ENCODE data around the gene PLEKHA6. TPM values are rescaled to one million over a fixed set of nuclear protein-coding genes. Genes with fewer than 3 reads are reported as not detected.

The PLEKHA6 gene
- polyA plus RNA-seq, 3 donors = 41.1 to 56.4 (median 48.0) TPM

- peak in 6 of 11 donors; percentile 52 to 81 (median 70) for DNase-seq (ENCODE audit: extremely low read depth in 1 of 11, low read depth in 9 of 11, low spot score in 4 of 11)
Measured at GRCh38 chr1:204296431-204296988, 63.2 kb downstream of the PLEKHA6 start.

GRCh38 chr1:204295671-204296070 is 64.1 kb downstream of the PLEKHA6 start:
- DNase-seq (ENCODE audit: extremely low read depth in 1 of 11, low read depth in 9 of 11, low spot score in 4 of 11) = no peak

GRCh38 chr1:204294357-204294756 is 65.4 kb downstream of the PLEKHA6 start:
- no peak for DNase-seq (ENCODE audit: extremely low read depth in 1 of 11, low read depth in 9 of 11, low spot score in 4 of 11)

- DNase-seq (ENCODE audit: extremely low read depth in 1 of 11, low read depth in 9 of 11, low spot score in 4 of 11) = no peak
Measured at GRCh38 chr1:204293605-204294337, 66.0 kb downstream of the PLEKHA6 start.

GRCh38 chr1:204292740-204293139 is 67.0 kb downstream of the PLEKHA6 start:
- no peak for DNase-seq (ENCODE audit: extremely low read depth in 1 of 11, low read depth in 9 of 11, low spot score in 4 of 11)

GRCh38 chr1:204289280-204289679 is 70.4 kb downstream of the PLEKHA6 start:
- DNase-seq (ENCODE audit: extremely low read depth in 1 of 11, low read depth in 9 of 11, low spot score in 4 of 11) = no peak

- DNase-seq (ENCODE audit: extremely low read depth in 1 of 11, low read depth in 9 of 11, low spot score in 4 of 11) = peak in 4 of 11 donors; percentile 67 to 87 (median 82)
Measured at GRCh38 chr1:204288021-204288588, 71.6 kb downstream of the PLEKHA6 start.

GRCh38 chr1:204287466-204287891 is 72.2 kb downstream of the PLEKHA6 start:
- DNase-seq (ENCODE audit: extremely low read depth in 1 of 11, low read depth in 9 of 11, low spot score in 4 of 11) = no peak

- DNase-seq (ENCODE audit: extremely low read depth in 1 of 11, low read depth in 9 of 11, low spot score in 4 of 11) = no peak
Measured at GRCh38 chr1:204286831-204287421, 72.8 kb downstream of the PLEKHA6 start.

GRCh38 chr1:204286315-204286714 is 73.4 kb downstream of the PLEKHA6 start:
- DNase-seq (ENCODE audit: extremely low read depth in 1 of 11, low read depth in 9 of 11, low spot score in 4 of 11) = no peak

- no peak for DNase-seq (ENCODE audit: extremely low read depth in 1 of 11, low read depth in 9 of 11, low spot score in 4 of 11)
Measured at GRCh38 chr1:204285436-204286305, 74.1 kb downstream of the PLEKHA6 start.

GRCh38 chr1:204284929-204285328 is 74.8 kb downstream of the PLEKHA6 start:
- DNase-seq (ENCODE audit: extremely low read depth in 1 of 11, low read depth in 9 of 11, low spot score in 4 of 11) = no peak

- DNase-seq (ENCODE audit: extremely low read depth in 1 of 11, low read depth in 9 of 11, low spot score in 4 of 11) = no peak
Measured at GRCh38 chr1:204283711-204284651, 75.7 kb downstream of the PLEKHA6 start.

- peak in 8 of 11 donors; percentile 66 to 83 (median 80) for DNase-seq (ENCODE audit: extremely low read depth in 1 of 11, low read depth in 9 of 11, low spot score in 4 of 11)
Measured at GRCh38 chr1:204282761-204283221, 76.9 kb downstream of the PLEKHA6 start.

- DNase-seq (ENCODE audit: extremely low read depth in 1 of 11, low read depth in 9 of 11, low spot score in 4 of 11) = no peak
Measured at GRCh38 chr1:204280099-204280961, 79.4 kb downstream of the PLEKHA6 start.

GRCh38 chr1:204278958-204279357 is 80.8 kb downstream of the PLEKHA6 start:
- DNase-seq (ENCODE audit: extremely low read depth in 1 of 11, low read depth in 9 of 11, low spot score in 4 of 11) = no peak

GRCh38 chr1:204278251-204278650 is 81.5 kb downstream of the PLEKHA6 start:
- no peak for DNase-seq (ENCODE audit: extremely low read depth in 1 of 11, low read depth in 9 of 11, low spot score in 4 of 11)
